ENCODE results near the gene FXYD2. TPM values are rescaled to one million over a fixed set of nuclear protein-coding genes. Genes with fewer than 3 reads are reported as not detected.

The FXYD2 gene
- total and polyA plus RNA-seq, 2 donors (not counting 1 experiment from before 2014, with no cell fraction given) = 0.18 to 0.33 TPM

GRCh38 chr11:117835576-117835975 lies 11.0 kb upstream of the FXYD2 start:
- H3K36me3 ChIP-seq (ENCODE audit: control insufficient read depth, insufficient read depth, low read length) = no peaks in the 10 kb centered on the region
- H3K27ac ChIP-seq (ENCODE audit: insufficient read depth, low read length) = no peak overlapping the region
- TF ChIP-seq CTCF (conservative IDR thresholded peaks at IDR 0.05 in 1 of 2, IDR thresholded peaks at IDR 0.05 in 1 of 2; ENCODE audit: low read depth in 1 of 2, low read length in 2 of 2) = no peak
- no peak for TF ChIP-seq EZH2 (IDR thresholded peaks at IDR 0.05; ENCODE audit: low read length, missing control alignments)
- peaks cover 3% of the 10 kb centered on the region for H3K27me3 ChIP-seq (ENCODE audit: control insufficient read depth, insufficient read depth, low read length)
- H3K9ac ChIP-seq (ENCODE audit: insufficient read depth, low read length) = no peak overlapping the region
- DNase-seq (ENCODE audit: low read depth in 2 of 2) = no peak
- H3K4me2 ChIP-seq (ENCODE audit: extremely low read depth, insufficient read depth, low read length) = no peak overlapping the region
- H2AFZ ChIP-seq (ENCODE audit: low read length) = no peak overlapping the region
- no peaks in the 10 kb centered on the region for H4K20me1 ChIP-seq (ENCODE audit: control insufficient read depth, extremely low read depth, insufficient read depth, low read length)
- no peaks in the 10 kb centered on the region for H3K79me2 ChIP-seq (ENCODE audit: control insufficient read depth, insufficient read depth, low read length)
- H3K9me3 ChIP-seq (ENCODE audit: control insufficient read depth, insufficient read depth, low read depth, low read length) = no peaks in the 10 kb centered on the region
- no peak overlapping the region for H3K4me3 ChIP-seq (replicated peaks in 1 of 4; ENCODE audit: control extremely low read depth in 1 of 4, insufficient read depth in 1 of 4, low read depth in 3 of 4, low read length in 4 of 4)
- H3K4me1 ChIP-seq (ENCODE audit: control insufficient read depth, extremely low read depth, insufficient read depth, low read length) = no peaks in the 10 kb centered on the region

GRCh38 chr11:117834838-117835443 lies 10.4 kb upstream of the FXYD2 start:
- Histone ChIP-seq H3K4me2 (ENCODE audit: extremely low read depth, insufficient read depth, low read length) (no peak overlapping the region), H3K4me3 (replicated peaks in 1 of 4; ENCODE audit: control extremely low read depth in 1 of 4, insufficient read depth in 1 of 4, low read depth in 3 of 4, low read length in 4 of 4) (no peak overlapping the region), H3K9ac (ENCODE audit: insufficient read depth, low read length) (no peak overlapping the region), H3K36me3 (ENCODE audit: control insufficient read depth, insufficient read depth, low read length) (no peaks in the 10 kb centered on the region), H2AFZ (ENCODE audit: low read length) (no peak overlapping the region), H4K20me1 (ENCODE audit: control insufficient read depth, extremely low read depth, insufficient read depth, low read length) (no peaks in the 10 kb centered on the region), H3K4me1 (ENCODE audit: control insufficient read depth, extremely low read depth, insufficient read depth, low read length) (no peaks in the 10 kb centered on the region), H3K79me2 (ENCODE audit: control insufficient read depth, insufficient read depth, low read length) (no peaks in the 10 kb centered on the region), H3K27me3 (ENCODE audit: control insufficient read depth, insufficient read depth, low read length) (peaks cover 3% of the 10 kb centered on the region), H3K9me3 (ENCODE audit: control insufficient read depth, insufficient read depth, low read depth, low read length) (no peaks in the 10 kb centered on the region), H3K27ac (ENCODE audit: insufficient read depth, low read length) (no peak overlapping the region)
- no peak for TF ChIP-seq EZH2 (IDR thresholded peaks at IDR 0.05; ENCODE audit: low read length, missing control alignments)
- TF ChIP-seq CTCF (conservative IDR thresholded peaks at IDR 0.05 in 1 of 2, IDR thresholded peaks at IDR 0.05 in 1 of 2; ENCODE audit: low read depth in 1 of 2, low read length in 2 of 2) = no peak
- DNase-seq (ENCODE audit: low read depth in 2 of 2) = no peak

- Histone ChIP-seq H4K20me1 (ENCODE audit: control insufficient read depth, extremely low read depth, insufficient read depth, low read length) (no peaks in the 10 kb centered on the region), H3K4me1 (ENCODE audit: control insufficient read depth, extremely low read depth, insufficient read depth, low read length) (peaks cover under 1% of the 10 kb centered on the region), H3K4me3 (replicated peaks in 1 of 4; ENCODE audit: control extremely low read depth in 1 of 4, insufficient read depth in 1 of 4, low read depth in 3 of 4, low read length in 4 of 4) (no peak overlapping the region), H3K4me2 (ENCODE audit: extremely low read depth, insufficient read depth, low read length) (no peak overlapping the region), H3K9ac (ENCODE audit: insufficient read depth, low read length) (no peak overlapping the region), H3K79me2 (ENCODE audit: control insufficient read depth, insufficient read depth, low read length) (no peaks in the 10 kb centered on the region), H3K36me3 (ENCODE audit: control insufficient read depth, insufficient read depth, low read length) (no peaks in the 10 kb centered on the region), H3K27me3 (ENCODE audit: control insufficient read depth, insufficient read depth, low read length) (peaks cover 3% of the 10 kb centered on the region), H3K27ac (ENCODE audit: insufficient read depth, low read length) (no peak overlapping the region), H2AFZ (ENCODE audit: low read length) (no peak overlapping the region), H3K9me3 (ENCODE audit: control insufficient read depth, insufficient read depth, low read depth, low read length) (no peaks in the 10 kb centered on the region)
- no peak for DNase-seq (ENCODE audit: low read depth in 2 of 2)
- TF ChIP-seq CTCF (conservative IDR thresholded peaks at IDR 0.05 in 1 of 2, IDR thresholded peaks at IDR 0.05 in 1 of 2; ENCODE audit: low read depth in 1 of 2, low read length in 2 of 2) (no peak), EZH2 (IDR thresholded peaks at IDR 0.05; ENCODE audit: low read length, missing control alignments) (no peak)
These were observed 9.7 kb upstream of the FXYD2 start for GRCh38 chr11:117834068-117834810.
